Upper lobe of right lung (tissue), 1 donor: ENCODE data around the gene RAD17. TPM values are rescaled to one million over a fixed set of nuclear protein-coding genes. Genes with fewer than 3 reads are reported as not detected.

Experiments
- ATAC-seq: fragments of 200-7000 bp; cut with Tn5 transposase; one replicate; pipeline ENCODE4 v1.9.1; 2020; ENCODE audit warnings: mild to moderate bottlenecking, moderate library complexity
- DNase-seq: peaks from one replicate; pipeline ENCODE4 v3.0.0-alpha.2; 2020
- H3K27ac ChIP-seq: fragments of 200-600 bp; one replicate; pipeline ENCODE4 v1.8.0; 2022
- H3K27me3 ChIP-seq: fragments of 200-600 bp; one replicate; pipeline ENCODE4 v1.8.0; 2022; ENCODE audit warnings: mild to moderate bottlenecking
- H3K36me3 ChIP-seq: fragments of 200-600 bp; one replicate; pipeline ENCODE4 v1.8.0; 2022
- H3K4me1 ChIP-seq: fragments of 200-600 bp; one replicate; pipeline ENCODE4 v1.8.0; 2022
- H3K4me3 ChIP-seq: fragments of 200-600 bp; one replicate; pipeline ENCODE4 v1.8.0; 2022; ENCODE audit warnings: mild to moderate bottlenecking
- H3K9me3 ChIP-seq: fragments of 200-600 bp; one replicate; pipeline ENCODE4 v1.8.0; 2022
- CTCF ChIP-seq: fragments of 200-600 bp; IDR thresholded peaks from one replicate; pipeline ENCODE4 v1.8.0; 2022; ENCODE audit warnings: antibody characterized with exemption
- intact Hi-C: fragments of 100-400 bp; cut with DNase I; formaldehyde crosslinking; loops from one replicate; pipeline ENCODE4 v1.11.0; 2022
- total RNA-seq: library from RNA; stranded (reverse); fragmentation: NEBNext Ultra II Directional; extraction: Animal tissue kit (Norgen Biotek cat#: 25700); gene quantifications from one replicate; pipeline ENCODE4 v1.2.1, GENCODE V29; 2021
- donor health status: DM: no; HTN: yes; CAD: no; lungs with severe emphysema.

RAD17 gene
- total RNA-seq, 1 donor from 2014 or later, result 19.1 TPM

- H3K27me3 ChIP-seq, result no peaks in the 10 kb centered on the region
- intact Hi-C loops, result no loop called here
- no peak overlapping the region for H3K27ac ChIP-seq
- TF ChIP-seq CTCF, result peak; percentile 75
- no peak overlapping the region for H3K4me3 ChIP-seq
- no peaks in the 10 kb centered on the region for H3K9me3 ChIP-seq
- no peaks in the 10 kb centered on the region for H3K36me3 ChIP-seq
- ATAC-seq (peak; percentile 93), DNase-seq (peak; percentile 95)
- H3K4me1 ChIP-seq, result peaks cover 4% of the 10 kb centered on the region
Observed at GRCh38 chr5:69334793-69335268, 34.8 kb upstream of the RAD17 start.

- Histone ChIP-seq H3K4me1 (peaks cover 4% of the 10 kb centered on the region), H3K27ac (no peak overlapping the region), H3K4me3 (no peak overlapping the region), H3K27me3 (no peaks in the 10 kb centered on the region), H3K36me3 (no peaks in the 10 kb centered on the region), H3K9me3 (no peaks in the 10 kb centered on the region)
- ATAC-seq (no peak), DNase-seq (no peak)
- no peak for TF ChIP-seq CTCF
- intact Hi-C loops, result no loop called here
Observed at GRCh38 chr5:69335341-69335935, 34.2 kb upstream of the RAD17 start.

DNA sequence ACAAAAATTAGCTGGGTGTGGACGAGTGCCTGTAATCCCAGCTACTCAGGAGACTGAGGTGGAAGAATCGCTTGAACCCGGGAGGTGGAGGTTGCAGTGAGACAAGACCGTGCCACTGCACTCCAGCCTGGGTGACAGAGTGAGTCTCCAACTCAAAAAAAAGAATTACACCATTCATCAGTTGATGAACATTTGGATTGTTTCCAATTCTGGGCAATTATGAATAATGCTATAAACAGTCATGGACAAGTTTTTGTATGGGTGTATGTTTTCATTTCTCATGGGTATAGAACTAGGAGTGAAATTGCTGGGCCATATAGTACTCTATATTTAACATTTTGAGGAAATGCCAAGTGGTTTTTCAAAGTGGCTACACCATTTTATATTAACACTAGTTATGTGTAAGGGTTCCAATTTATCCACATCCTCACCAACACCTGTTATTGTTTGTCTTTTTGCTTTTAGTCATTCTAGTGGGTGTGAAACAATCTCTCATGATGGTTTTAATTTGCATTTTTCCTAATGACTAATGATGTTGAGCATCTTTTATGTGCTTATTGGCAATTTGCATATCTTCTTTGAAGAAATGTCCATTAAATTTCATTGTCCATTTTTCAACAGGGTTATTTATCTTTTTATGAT is 28.0 kb upstream of the RAD17 start:
- DNase-seq (no peak), ATAC-seq (no peak)
- Histone ChIP-seq H3K27me3 (no peaks in the 10 kb centered on the region), H3K9me3 (no peaks in the 10 kb centered on the region), H3K36me3 (no peaks in the 10 kb centered on the region), H3K27ac (no peak overlapping the region), H3K4me1 (no peaks in the 10 kb centered on the region), H3K4me3 (no peak overlapping the region)
- no peak for TF ChIP-seq CTCF
- intact Hi-C loops, result no loop called here

DNA sequence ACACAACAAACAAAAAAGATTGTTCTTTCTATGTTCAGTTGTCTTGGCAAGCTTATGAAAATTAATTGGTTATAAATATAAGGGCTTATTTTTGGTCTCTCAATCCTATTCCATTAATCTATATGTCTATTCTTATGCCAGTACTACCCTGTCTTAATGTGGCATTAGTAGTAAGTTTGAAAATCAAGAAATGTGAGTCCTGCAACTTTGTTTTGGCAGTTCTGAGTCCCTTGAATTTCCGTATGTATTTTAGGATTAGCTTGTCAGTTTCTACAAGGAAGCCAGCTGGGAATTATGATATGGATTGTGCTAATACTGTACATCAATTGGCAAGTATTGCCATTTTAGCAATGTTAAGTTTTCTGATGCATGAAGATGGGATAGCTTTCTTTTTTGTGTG is 26.5 kb upstream of the RAD17 start:
- ATAC-seq (no peak), DNase-seq (no peak)
- Histone ChIP-seq H3K27ac (no peak overlapping the region), H3K4me3 (no peak overlapping the region), H3K4me1 (no peaks in the 10 kb centered on the region), H3K9me3 (no peaks in the 10 kb centered on the region), H3K27me3 (no peaks in the 10 kb centered on the region), H3K36me3 (no peaks in the 10 kb centered on the region)
- intact Hi-C loops, result no loop called here
- no peak for TF ChIP-seq CTCF

GRCh38 chr5:69350664-69351063 is 19.0 kb upstream of the RAD17 start:
- Histone ChIP-seq H3K27ac (no peak overlapping the region), H3K4me3 (no peak overlapping the region), H3K4me1 (no peaks in the 10 kb centered on the region), H3K9me3 (no peaks in the 10 kb centered on the region), H3K36me3 (peaks cover 54% of the 10 kb centered on the region), H3K27me3 (no peaks in the 10 kb centered on the region)
- intact Hi-C loops, result no loop called here
- DNase-seq (no peak), ATAC-seq (no peak)
- TF ChIP-seq CTCF, result no peak
